CD4-positive, CD25-positive, alpha-beta regulatory T cell (primary cell): ENCODE results near the gene TPCN2. TPM values are rescaled to one million over a fixed set of nuclear protein-coding genes. Genes with fewer than 3 reads are reported as not detected.

Source experiments
- ATAC-seq, 2 donors: fragments of 150-1000 bp; cut with Tn5 transposase; one replicate each; pipeline ENCODE4 v1.10.0; 2021; ENCODE audit warnings: low read depth in 2 of 2, moderate number of reproducible peaks in 2 of 2, moderate library complexity in 1 of 2
- DNase-seq, 3 donors: peaks; one replicate each; pipeline versions ENCODE4 v3.0.0 to v3.0.0-alpha.2; 2012 to 2022; ENCODE audit warnings: mixed read lengths in 1 of 3
- H3K27ac ChIP-seq: one replicate; pipeline ENCODE4 v1.7.0; 2013; ENCODE audit warnings: mild to moderate bottlenecking, low read length; ENCODE audit not compliant: insufficient read depth, poor library complexity, severe bottlenecking
- H3K27me3 ChIP-seq: one replicate; pipeline ENCODE4 v1.7.0; 2013; ENCODE audit warnings: low read length; ENCODE audit not compliant: control insufficient read depth, insufficient read depth
- H3K36me3 ChIP-seq: one replicate; pipeline ENCODE4 v1.7.0; 2013; ENCODE audit warnings: mild to moderate bottlenecking, low read length, moderate library complexity; ENCODE audit not compliant: control insufficient read depth, insufficient read depth
- H3K4me1 ChIP-seq: 2 replicates; pipeline ENCODE4 v1.7.0; 2013; ENCODE audit warnings: mild to moderate bottlenecking, low read length; ENCODE audit not compliant: insufficient read depth, control insufficient read depth, poor library complexity, severe bottlenecking
- H3K4me3 ChIP-seq: one replicate; pipeline ENCODE4 v1.7.0; 2013; ENCODE audit warnings: low read depth, mild to moderate bottlenecking, low read length, moderate library complexity
- H3K9me3 ChIP-seq, 2 experiments: 1 replicate in 1 of 2; 2 replicates in 1 of 2; pipeline ENCODE4 v1.7.0; 2013; ENCODE audit warnings: low read length in 2 of 2, mild to moderate bottlenecking in 1 of 2, moderate library complexity in 1 of 2; ENCODE audit not compliant: control insufficient read depth in 2 of 2
- H3K27ac Mint-ChIP-seq, 3 donors: one replicate each; pipeline ENCODE4 v1.8.0; 2020 to 2022; ENCODE audit warnings: mild to moderate bottlenecking in 3 of 3, mixed read lengths in 3 of 3, moderate library complexity in 2 of 3
- H3K27me3 Mint-ChIP-seq: one replicate; pipeline ENCODE4 v1.8.0; 2022; ENCODE audit warnings: mild to moderate bottlenecking, mixed read lengths
- H3K36me3 Mint-ChIP-seq: one replicate; pipeline ENCODE4 v1.8.0; 2020; ENCODE audit warnings: mixed read lengths
- H3K4me1 Mint-ChIP-seq, 4 donors: one replicate each; pipeline ENCODE4 v1.8.0; 2020 to 2022; ENCODE audit warnings: mixed read lengths in 4 of 4, mild to moderate bottlenecking in 1 of 4
- H3K4me3 Mint-ChIP-seq, 4 donors: one replicate each; pipeline ENCODE4 v1.8.0; 2020 to 2022; ENCODE audit warnings: mild to moderate bottlenecking in 4 of 4, mixed read lengths in 4 of 4, moderate library complexity in 3 of 4
- H3K9me3 Mint-ChIP-seq, 7 donors: one replicate each; pipeline ENCODE4 v1.8.0; 2020 to 2022; ENCODE audit warnings: mixed read lengths in 7 of 7, mild to moderate bottlenecking in 3 of 7, moderate library complexity in 2 of 7
- polyA plus RNA-seq, 4 donors: library from polyadenylated mRNA; unstranded; fragments of 300-500 nt; fragmentation: Illumina TruSeq; gene quantifications; one replicate each; pipeline ENCODE4 v1.2.3, GENCODE V29; 2021
- total RNA-seq: library from RNA; stranded (reverse); gene quantifications from one replicate; pipeline ENCODE4 v1.2.3, GENCODE V29; 2022

Gene TPCN2
- total and polyA plus RNA-seq, 5 donors from 2014 or later, result 5.9 to 20.5 (median 6.6) TPM

GRCh38 chr11:69080257-69080995 lies 31.7 kb downstream of the TPCN2 start:
- no peaks in the 10 kb centered on the region for H3K9me3 Mint-ChIP-seq
- Histone ChIP-seq H3K9me3 (no peaks in the 10 kb centered on the region), H3K27me3 (no peaks in the 10 kb centered on the region), H3K27ac (peak overlapping the region; percentile 41), H3K4me1 (peaks cover 22% of the 10 kb centered on the region), H3K4me3 (no peak overlapping the region), H3K36me3 (peaks cover 9% of the 10 kb centered on the region)
- DNase-seq (peak in 2 of 3 donors; percentile 38 to 88), ATAC-seq (peak; percentile 86 to 93)
- peaks cover 9% of the 10 kb centered on the region for H3K36me3 Mint-ChIP-seq
- H3K4me3 Mint-ChIP-seq, result peak overlapping the region in 2 of 4 donors; percentile 36 to 43
- H3K27ac Mint-ChIP-seq, result peak overlapping the region; percentile 76 to 90 (median 84)
- no peaks in the 10 kb centered on the region for H3K27me3 Mint-ChIP-seq
- peaks cover 0 to 27% (median 13%) of the 10 kb centered on the region in 4 donors for H3K4me1 Mint-ChIP-seq

GRCh38 chr11:69081180-69081579 lies 32.4 kb downstream of the TPCN2 start:
- Mint-ChIP-seq H3K9me3 (no peaks in the 10 kb centered on the region), H3K27ac (peak overlapping the region in 1 of 3 donors; percentile 74), H3K4me3 (no peak overlapping the region), H3K36me3 (peaks cover 8% of the 10 kb centered on the region), H3K27me3 (no peaks in the 10 kb centered on the region), H3K4me1 (peaks cover 0 to 25% (median 12%) of the 10 kb centered on the region in 4 donors)
- Histone ChIP-seq H3K36me3 (peaks cover 9% of the 10 kb centered on the region), H3K4me3 (no peak overlapping the region), H3K27ac (no peak overlapping the region), H3K27me3 (no peaks in the 10 kb centered on the region), H3K4me1 (peaks cover 22% of the 10 kb centered on the region), H3K9me3 (no peaks in the 10 kb centered on the region)
- ATAC-seq, result no peak
- DNase-seq, result no peak

- no peak overlapping the region for H3K27ac ChIP-seq
- no peak for ATAC-seq
Observed at GRCh38 chr11:69083531-69084247, 35.0 kb downstream of the TPCN2 start.

GRCh38 chr11:69084371-69084770 lies 35.6 kb downstream of the TPCN2 start:
- Mint-ChIP-seq H3K36me3 (peaks cover 8% of the 10 kb centered on the region), H3K9me3 (no peaks in the 10 kb centered on the region), H3K27ac (no peak overlapping the region), H3K27me3 (no peaks in the 10 kb centered on the region), H3K4me3 (no peak overlapping the region), H3K4me1 (peaks cover 0 to 24% (median 10%) of the 10 kb centered on the region in 4 donors)
- Histone ChIP-seq H3K4me3 (no peak overlapping the region), H3K9me3 (no peaks in the 10 kb centered on the region), H3K27me3 (no peaks in the 10 kb centered on the region), H3K27ac (no peak overlapping the region), H3K4me1 (peaks cover 20% of the 10 kb centered on the region), H3K36me3 (peaks cover 9% of the 10 kb centered on the region)
- ATAC-seq, result no peak
- no peak for DNase-seq

More at GRCh38 chr11:69083531-69084247, 35.0 kb downstream of the TPCN2 start:
- Mint-ChIP-seq H3K9me3 (no peaks in the 10 kb centered on the region), H3K4me3 (no peak overlapping the region), H3K27ac (peak overlapping the region in 1 of 3 donors; percentile 54), H3K36me3 (peaks cover 8% of the 10 kb centered on the region), H3K27me3 (no peaks in the 10 kb centered on the region), H3K4me1 (peaks cover 0 to 28% (median 10%) of the 10 kb centered on the region in 4 donors)
- Histone ChIP-seq H3K4me3 (no peak overlapping the region), H3K9me3 (no peaks in the 10 kb centered on the region), H3K4me1 (peaks cover 22% of the 10 kb centered on the region), H3K27me3 (no peaks in the 10 kb centered on the region), H3K36me3 (peaks cover 9% of the 10 kb centered on the region)
- no peak for DNase-seq

GRCh38 chr11:69085490-69086095 lies 36.9 kb downstream of the TPCN2 start:
- H3K4me1 Mint-ChIP-seq, result peaks cover 0 to 12% (median 6%) of the 10 kb centered on the region in 4 donors
- ATAC-seq (no peak), DNase-seq (no peak)
- H3K9me3 Mint-ChIP-seq, result no peaks in the 10 kb centered on the region
- Histone ChIP-seq H3K27ac (no peak overlapping the region), H3K4me3 (no peak overlapping the region), H3K27me3 (no peaks in the 10 kb centered on the region), H3K4me1 (peaks cover 7% of the 10 kb centered on the region), H3K9me3 (no peaks in the 10 kb centered on the region), H3K36me3 (peaks cover 9% of the 10 kb centered on the region)
- H3K4me3 Mint-ChIP-seq, result no peak overlapping the region
- H3K27ac Mint-ChIP-seq, result no peak overlapping the region
- H3K36me3 Mint-ChIP-seq, result peaks cover 12% of the 10 kb centered on the region
- no peaks in the 10 kb centered on the region for H3K27me3 Mint-ChIP-seq

- H3K4me1 Mint-ChIP-seq, result peaks cover 0 to 9% (median 3%) of the 10 kb centered on the region in 4 donors
- H3K36me3 ChIP-seq, result peaks cover 11% of the 10 kb centered on the region
- no peak overlapping the region for H3K27ac ChIP-seq
- H3K9me3 ChIP-seq, result no peaks in the 10 kb centered on the region
- H3K27me3 Mint-ChIP-seq, result no peaks in the 10 kb centered on the region
- H3K27me3 ChIP-seq, result no peaks in the 10 kb centered on the region
- H3K36me3 Mint-ChIP-seq, result peaks cover 12% of the 10 kb centered on the region
- ATAC-seq, result no peak
- H3K4me3 Mint-ChIP-seq, result no peak overlapping the region
- no peak for DNase-seq
- no peaks in the 10 kb centered on the region for H3K9me3 Mint-ChIP-seq
- no peak overlapping the region for H3K4me3 ChIP-seq
- no peaks in the 10 kb centered on the region for H3K4me1 ChIP-seq
- H3K27ac Mint-ChIP-seq, result no peak overlapping the region
Observed at GRCh38 chr11:69086152-69087132, 37.7 kb downstream of the TPCN2 start.

GRCh38 chr11:69087133-69087524 lies 38.4 kb downstream of the TPCN2 start:
- Mint-ChIP-seq H3K27me3 (no peaks in the 10 kb centered on the region), H3K36me3 (peaks cover 9% of the 10 kb centered on the region), H3K4me3 (no peak overlapping the region), H3K4me1 (peaks cover 0 to 5% (median 2%) of the 10 kb centered on the region in 4 donors), H3K9me3 (no peaks in the 10 kb centered on the region), H3K27ac (no peak overlapping the region)
- Histone ChIP-seq H3K27ac (no peak overlapping the region), H3K9me3 (no peaks in the 10 kb centered on the region), H3K36me3 (peaks cover 11% of the 10 kb centered on the region), H3K4me1 (no peaks in the 10 kb centered on the region), H3K27me3 (no peaks in the 10 kb centered on the region), H3K4me3 (no peak overlapping the region)
- DNase-seq (no peak), ATAC-seq (no peak)
